Heart right ventricle (tissue), 16 donors: ENCODE measurements around the gene ALAS1. TPM values are rescaled to one million over a fixed set of nuclear protein-coding genes. Genes with fewer than 3 reads are reported as not detected.

Experiments used
- ATAC-seq, 8 donors: fragments of 200-7000 bp; cut with Tn5 transposase; one replicate each; pipeline ENCODE4 v1.9.1; 2020; ENCODE audit warnings: mild to moderate bottlenecking in 8 of 8, moderate library complexity in 8 of 8, moderate number of reproducible peaks in 1 of 8
- DNase-seq, 2 donors: peaks; one replicate each; pipeline ENCODE4 v3.0.0-alpha.2; 2020
- H3K27ac ChIP-seq, 10 donors: fragments of 200-600 bp; sonication (generic) in 2 of 10; one replicate each; pipeline versions ENCODE4 v1.5.0 to v1.8.0; 2020 to 2022; ENCODE audit warnings: mild to moderate bottlenecking in 3 of 10
- H3K27me3 ChIP-seq, 7 donors: fragments of 200-600 bp; one replicate each; pipeline ENCODE4 v1.8.0; 2021 to 2022; ENCODE audit warnings: mild to moderate bottlenecking in 2 of 7
- H3K36me3 ChIP-seq, 9 donors: fragments of 200-600 bp; sonication (generic) in 1 of 9; one replicate each; pipeline versions ENCODE4 v1.5.0 to v1.8.0; 2020 to 2022; ENCODE audit warnings: mild to moderate bottlenecking in 2 of 9
- H3K4me1 ChIP-seq, 9 donors: fragments of 200-600 bp; sonication (generic) in 1 of 9; one replicate each; pipeline versions ENCODE4 v1.5.0 to v1.8.0; 2020 to 2022; ENCODE audit warnings: mild to moderate bottlenecking in 4 of 9
- H3K4me3 ChIP-seq, 10 donors: fragments of 200-600 bp; sonication (generic) in 2 of 10; one replicate each; pipeline versions ENCODE4 v1.5.0 to v1.8.0; 2020 to 2022; ENCODE audit warnings: mild to moderate bottlenecking in 7 of 10, moderate library complexity in 2 of 10
- H3K9me3 ChIP-seq, 11 donors: fragments of 200-600 bp in 10 of 11; sonication (generic) in 2 of 11; one replicate each; pipeline versions ENCODE4 v1.5.0 to v1.8.0; 2013 to 2022; ENCODE audit warnings: mild to moderate bottlenecking in 2 of 11, control low read depth in 1 of 11, moderate library complexity in 1 of 11
- CTCF ChIP-seq, 9 donors: fragments of 200-600 bp; sonication (generic) in 2 of 9; IDR thresholded peaks; one replicate each; pipeline versions ENCODE4 v1.5.0 to v1.8.0; 2021 to 2022; ENCODE audit warnings: antibody characterized with exemption in 9 of 9, mild to moderate bottlenecking in 5 of 9, moderate library complexity in 1 of 9
- WGBS, 2 donors: extraction: QIAGEN DNeasy Blood & Tissue Kit; methylation state at CpG; one replicate each; pipeline ENCODE4 v1.1.7; 2013; ENCODE audit warnings: inconsistent platforms in 1 of 2; 5-methylcytosine and 5-hydroxymethylcytosine counted together
- intact Hi-C, 10 donors: fragments of 100-400 bp; cut with DNase I; formaldehyde crosslinking; loops; one replicate each; pipeline versions ENCODE4 v1.11.1 to v1.14.2; 2022
- polyA plus RNA-seq, 2 donors: library from polyadenylated mRNA; stranded (reverse); fragments of 200-250 nt; gene quantifications; one replicate each; pipeline ENCODE4 v1.2.3, GENCODE V29; 2013
- total RNA-seq, 10 donors: library from RNA; stranded (reverse); fragmentation: NEBNext Ultra II Directional in 3 of 10; extraction: Animal tissue kit (Norgen Biotek cat#: 25700) in 3 of 10; gene quantifications; one replicate each; pipeline versions ENCODE4 v1.2.1 to v1.2.4, GENCODE V29; 2021 to 2023
- donor health status: Arrhythmogenic right ventricular cardiomyopathy.
- donor health status: ischemic (EF 13 %, LVEDD 7.1; RV severe dilation, severe dysfunction).
- donor health status: healthy with polysubstance abuse.
- donor health status: DM: no; HTN: yes; CAD: no.
- donor health status: DM: no; HTN: no; CAD: no.
- donor health status: ischemic (EF 25% LVEDD 6.9; RV normal size, moderate dysfunction).
- donor health status: ischemic (EF 25% LVEDD 5.7; RV mildly dilated, moderate dysfunction).
- donor health status: healthy.
- donor health status: DM: yes; HTN: yes; CAD: no.
- donor health status: Ischemic cardiomyopathy.
- donor health status: ischemic (EF 35%, LVEDD 5.7; RV mildly dilated, moderate dysfunction).
- donor health status: nonischemic (EF 11% LVEDD 7.7; RV severe dilation, severe dysfunction).
- donor health status: DM: yes; HTN: yes; CAD: no.
- donor health status: PGD.
- donor health status: ischemic (EF 29% LVEDD 5.4; RV normal size, mild dysfunction).
- donor health status: nonischemic (EF 23%, LVEDD 6.1; RV moderate dilation, normal function).

Gene ALAS1
- total and polyA plus RNA-seq, 12 donors = 55.2 to 233 (median 176) TPM

GRCh38 chr3:52248816-52249547, 51.0 kb downstream of the ALAS1 start:
- H3K27me3 ChIP-seq = no peaks in the 10 kb centered on the region
- peaks cover 7 to 73% (median 17%) of the 10 kb centered on the region in 9 donors for H3K4me1 ChIP-seq
- peak overlapping the region in 1 of 10 donors; percentile 15 for H3K27ac ChIP-seq
- no peak overlapping the region for H3K4me3 ChIP-seq
- WGBS, 2 donors = 63 to 66% methylated on average over 10 of the region's 10 CpGs
- intact Hi-C loops = no loop called here
- no peaks in the 10 kb centered on the region for H3K9me3 ChIP-seq
- peaks cover 0 to 63% (median 11%) of the 10 kb centered on the region in 9 donors for H3K36me3 ChIP-seq
- no peak for ATAC-seq
- TF ChIP-seq CTCF (IDR thresholded peaks at IDR 0.05) = no peak
- peak in 1 of 2 donors; percentile 70 for DNase-seq

GRCh38 chr3:52249683-52250082, 51.7 kb downstream of the ALAS1 start:
- Histone ChIP-seq H3K27ac (peak overlapping the region in 1 of 10 donors; percentile 15), H3K36me3 (peaks cover 0 to 70% (median 18%) of the 10 kb centered on the region in 9 donors), H3K4me3 (no peak overlapping the region), H3K4me1 (peaks cover 7 to 73% (median 17%) of the 10 kb centered on the region in 9 donors), H3K27me3 (no peaks in the 10 kb centered on the region), H3K9me3 (no peaks in the 10 kb centered on the region)
- TF ChIP-seq CTCF (IDR thresholded peaks at IDR 0.05) = no peak
- ATAC-seq (no peak), DNase-seq (no peak)
- intact Hi-C loops = no loop called here
- WGBS, 2 donors = 80 to 86% methylated on average over 6 of the region's 6 CpGs

- Histone ChIP-seq H3K27me3 (no peaks in the 10 kb centered on the region), H3K27ac (peak overlapping the region in 1 of 10 donors; percentile 26), H3K4me1 (peaks cover 3 to 72% (median 12%) of the 10 kb centered on the region in 9 donors), H3K4me3 (no peak overlapping the region), H3K9me3 (no peaks in the 10 kb centered on the region), H3K36me3 (peaks cover 0 to 75% (median 20%) of the 10 kb centered on the region in 9 donors)
- ATAC-seq = no peak
- WGBS, 2 donors = 88 to 89% methylated on average over 1 of the region's 1 CpG
- no peak for DNase-seq
- intact Hi-C loops = no loop called here
- TF ChIP-seq CTCF (IDR thresholded peaks at IDR 0.05) = no peak
These were observed 52.2 kb downstream of the ALAS1 start for GRCh38 chr3:52250122-52250521.

GRCh38 chr3:52253314-52254304, 55.6 kb downstream of the ALAS1 start:
- peak overlapping the region in 1 of 10 donors; percentile 24 for H3K4me3 ChIP-seq
- H3K27ac ChIP-seq = peak overlapping the region in 5 of 10 donors; percentile 15 to 88 (median 43)
- peak; percentile 19 to 85 (median 64) for ATAC-seq
- no peaks in the 10 kb centered on the region for H3K27me3 ChIP-seq
- peaks cover 0 to 100% (median 51%) of the 10 kb centered on the region in 9 donors for H3K36me3 ChIP-seq
- TF ChIP-seq CTCF (IDR thresholded peaks at IDR 0.05) = no peak
- 76 to 77% methylated on average over 12 of the region's 12 CpGs for WGBS, 2 donors
- intact Hi-C loops = no loop called here
- peaks cover 0 to 47% (median 0%) of the 10 kb centered on the region in 9 donors for H3K4me1 ChIP-seq
- no peak for DNase-seq
- no peaks in the 10 kb centered on the region for H3K9me3 ChIP-seq
